Measurements from ENCODE around the gene NAA10. TPM values are rescaled to one million over a fixed set of nuclear protein-coding genes. Genes with fewer than 3 reads are reported as not detected.
"Not testable (repeated sequence)": the region's sequence is repeated elsewhere in the genome, so short reads cannot be mapped to it uniquely, and the experiment has no call there.

The NAA10 gene
- total RNA-seq, result 10 to 100 TPM; 29.9 to 57.2 (median 47.4) TPM

DNA sequence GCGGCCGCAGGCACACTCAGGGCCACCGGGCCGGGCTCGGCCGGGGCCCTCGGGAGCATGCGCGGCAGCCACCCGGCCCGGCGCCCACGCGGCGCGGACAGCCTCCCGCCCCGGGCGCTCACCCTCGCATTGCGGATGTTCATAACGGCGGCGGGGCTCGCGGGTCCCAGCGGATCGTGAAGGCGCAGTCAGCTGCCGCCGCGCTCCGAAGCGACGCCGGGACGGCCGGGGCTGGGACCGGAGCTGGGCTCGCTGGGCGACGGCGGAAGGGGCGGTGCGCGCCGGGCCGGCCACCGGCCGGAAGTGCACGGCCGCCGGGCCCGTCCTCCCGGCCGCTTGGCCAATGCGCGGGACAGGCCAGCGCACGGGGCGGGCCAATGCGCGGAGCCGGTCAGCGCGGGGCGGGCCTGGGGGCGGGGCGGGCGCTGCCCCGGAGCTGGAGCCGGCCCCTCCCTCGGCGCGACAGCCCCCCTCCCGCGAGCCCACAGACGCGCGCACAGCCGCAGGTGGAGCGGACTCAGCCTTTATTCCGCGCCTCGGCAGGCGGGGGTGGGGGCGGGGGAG, at the start of gene NAA10:
Gene NAA10, minus strand, starts transcription at position 276 of the 564 bp plus-strand sequence. Its CDS starts 133 bp downstream, at position 143.
- H3K27ac ChIP-seq, result peak within 1 kb of the TSS; percentile 68 to 87 (median 72)
- TF ChIP-seq POLR2A (IDR thresholded peaks at IDR 0.05) (no peak), EP300 (IDR thresholded peaks at IDR 0.05; ENCODE audit: low read depth) (no peak), POLR2AphosphoS5 (IDR thresholded peaks at IDR 0.05) (peak in 2 of 3 donors; percentile 15 to 49)
- TF ChIP-seq, protein P1, sequence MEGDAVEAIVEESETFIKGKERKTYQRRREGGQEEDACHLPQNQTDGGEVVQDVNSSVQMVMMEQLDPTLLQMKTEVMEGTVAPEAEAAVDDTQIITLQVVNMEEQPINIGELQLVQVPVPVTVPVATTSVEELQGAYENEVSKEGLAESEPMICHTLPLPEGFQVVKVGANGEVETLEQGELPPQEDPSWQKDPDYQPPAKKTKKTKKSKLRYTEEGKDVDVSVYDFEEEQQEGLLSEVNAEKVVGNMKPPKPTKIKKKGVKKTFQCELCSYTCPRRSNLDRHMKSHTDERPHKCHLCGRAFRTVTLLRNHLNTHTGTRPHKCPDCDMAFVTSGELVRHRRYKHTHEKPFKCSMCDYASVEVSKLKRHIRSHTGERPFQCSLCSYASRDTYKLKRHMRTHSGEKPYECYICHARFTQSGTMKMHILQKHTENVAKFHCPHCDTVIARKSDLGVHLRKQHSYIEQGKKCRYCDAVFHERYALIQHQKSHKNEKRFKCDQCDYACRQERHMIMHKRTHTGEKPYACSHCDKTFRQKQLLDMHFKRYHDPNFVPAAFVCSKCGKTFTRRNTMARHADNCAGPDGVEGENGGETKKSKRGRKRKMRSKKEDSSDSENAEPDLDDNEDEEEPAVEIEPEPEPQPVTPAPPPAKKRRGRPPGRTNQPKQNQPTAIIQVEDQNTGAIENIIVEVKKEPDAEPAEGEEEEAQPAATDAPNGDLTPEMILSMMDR (IDR thresholded peaks at IDR 0.05), result no peak
- WGBS, 2 donors (ENCODE audit: low coverage in 1 of 2), result 52% methylated on average over 29 of the region's 87 CpGs; no CpG with 5 or more reads in 1 of the 2 donors
- H3K4me1 ChIP-seq, result peaks cover 3 to 15% (median 9%) of the 10 kb centered on the region in 4 donors
- peak; percentile 81 for DNase-seq
- in situ Hi-C loops (cut with MboI; ENCODE audit: low pct_ligation_motif_present in 1 of 4, low pct_unique_long_range_greater_than_20kb in 1 of 4, low sequenced_read_pairs in 3 of 4), result loop anchor here in 1 of 4 donors (25.0 kb wide), 2 partner anchors 148 to 973 kb away; partner anchors contain the start of genes IDH3G, SRPK3 and SSR4
- no peaks in the 10 kb centered on the region for H3K27me3 ChIP-seq
- H3K36me3 ChIP-seq, result no peaks in the 10 kb centered on the region
- H3K4me3 ChIP-seq, result peak within 1 kb of the TSS; percentile 50 to 88 (median 75)
- intact Hi-C loops (cut with DNase I; ENCODE audit: low total_unique reads), result no loop called here
- no peaks in the 10 kb centered on the region for H3K9me3 ChIP-seq

- 90% methylated on average over 12 of the region's 12 CpGs; no CpG with 5 or more reads in 1 of the 2 donors for WGBS, 2 donors (ENCODE audit: low coverage in 1 of 2)
Measured at GRCh38 chrX:153983321-153983801, 48.5 kb upstream of the NAA10 start.

DNA sequence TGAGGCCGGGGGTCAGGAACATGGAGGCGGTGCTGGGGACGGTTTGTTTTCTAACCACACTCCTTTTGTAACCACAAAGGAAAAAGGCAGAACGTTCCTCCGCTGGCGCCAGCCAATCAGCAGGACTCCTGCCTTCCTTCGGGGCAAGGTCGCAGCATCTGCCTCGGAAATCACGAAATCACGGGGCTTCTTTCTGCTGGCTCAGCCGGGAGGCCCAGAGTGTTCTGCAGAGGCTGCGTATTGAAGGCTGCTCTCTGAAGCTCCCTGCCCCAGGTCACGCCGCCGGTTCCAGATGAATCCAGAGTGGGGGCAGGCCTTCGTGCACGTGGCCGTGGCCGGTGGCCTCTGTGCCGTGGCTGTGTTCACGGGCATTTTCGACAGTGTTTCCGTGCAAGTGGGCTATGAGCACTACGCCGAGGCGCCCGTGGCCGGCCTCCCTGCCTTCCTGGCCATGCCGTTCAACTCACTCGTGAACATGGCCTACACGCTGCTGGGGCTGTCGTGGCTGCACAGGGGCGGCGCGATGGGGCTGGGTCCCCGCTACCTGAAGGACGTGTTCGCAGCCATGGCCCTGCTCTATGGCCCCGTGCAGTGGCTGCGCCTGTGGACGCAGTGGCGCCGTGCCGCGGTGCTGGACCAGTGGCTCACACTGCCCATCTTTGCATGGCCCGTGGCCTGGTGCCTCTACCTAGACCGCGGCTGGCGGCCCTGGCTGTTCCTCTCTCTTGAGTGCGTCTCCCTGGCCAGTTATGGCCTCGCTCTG, 47.1 kb upstream of the NAA10 start:
- intact Hi-C loops (cut with DNase I; ENCODE audit: low total_unique reads), result no loop called here
- in situ Hi-C loops (cut with MboI; ENCODE audit: low pct_ligation_motif_present in 1 of 4, low pct_unique_long_range_greater_than_20kb in 1 of 4, low sequenced_read_pairs in 3 of 4), result no loop called here
- Histone ChIP-seq H3K4me1 (peaks cover 0 to 16% (median 10%) of the 10 kb centered on the region in 4 donors), H3K4me3 (no peak overlapping the region), H3K9me3 (no peaks in the 10 kb centered on the region), H3K36me3 (no peaks in the 10 kb centered on the region), H3K27ac (peak overlapping the region; percentile 37 to 66 (median 55)), H3K27me3 (no peaks in the 10 kb centered on the region)
- DNase-seq, result peak; percentile 62
- TF ChIP-seq POLR2AphosphoS5 (IDR thresholded peaks at IDR 0.05), result no peak
- WGBS, 2 donors (ENCODE audit: low coverage in 1 of 2), result 81% methylated on average over 51 of the region's 52 CpGs; no CpG with 5 or more reads in 1 of the 2 donors

More at GRCh38 chrX:153983321-153983801, 48.5 kb upstream of the NAA10 start:
- H3K9me3 ChIP-seq, result no peaks in the 10 kb centered on the region
- H3K27ac ChIP-seq, result peak overlapping the region in 1 of 4 donors; percentile 25
- no peak for DNase-seq
- H3K27me3 ChIP-seq, result no peaks in the 10 kb centered on the region
- H3K4me1 ChIP-seq, result peaks cover 0 to 16% (median 10%) of the 10 kb centered on the region in 4 donors
- TF ChIP-seq EP300 (IDR thresholded peaks at IDR 0.05; ENCODE audit: low read depth) (no peak), POLR2AphosphoS5 (IDR thresholded peaks at IDR 0.05) (no peak)
- TF ChIP-seq, protein P1 (IDR thresholded peaks at IDR 0.05), result no peak
- H3K36me3 ChIP-seq, result no peaks in the 10 kb centered on the region
- H3K4me3 ChIP-seq, result no peak overlapping the region
- in situ Hi-C loops (cut with MboI; ENCODE audit: low pct_ligation_motif_present in 1 of 4, low pct_unique_long_range_greater_than_20kb in 1 of 4, low sequenced_read_pairs in 3 of 4), result no loop called here
- intact Hi-C loops (cut with DNase I; ENCODE audit: low total_unique reads), result no loop called here

DNA sequence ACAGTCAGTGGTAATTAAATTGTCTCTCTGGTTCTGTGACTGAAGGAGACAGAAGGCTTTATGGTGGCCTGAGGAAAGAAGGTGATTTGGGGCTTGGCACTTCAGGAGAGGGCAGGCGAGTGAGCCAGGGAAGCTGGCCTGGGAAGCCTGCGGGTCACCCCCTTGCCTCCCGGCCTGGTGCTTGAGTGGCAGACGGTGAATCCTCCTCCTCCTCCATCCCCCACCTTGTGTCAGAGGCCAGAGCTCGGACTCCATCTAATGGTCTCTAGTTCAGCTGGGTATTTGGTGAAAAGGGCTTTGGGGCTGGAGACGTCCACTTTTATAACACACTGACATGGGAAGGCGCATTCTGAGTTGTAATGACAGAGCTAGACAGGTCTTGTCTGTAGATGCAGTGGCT, 46.4 kb upstream of the NAA10 start:
- Histone ChIP-seq H3K4me3 (no peak overlapping the region), H3K36me3 (no peaks in the 10 kb centered on the region), H3K4me1 (peaks cover 0 to 14% (median 9%) of the 10 kb centered on the region in 4 donors), H3K27me3 (no peaks in the 10 kb centered on the region), H3K9me3 (no peaks in the 10 kb centered on the region), H3K27ac (peak overlapping the region; percentile 28 to 66 (median 55))
- intact Hi-C loops (cut with DNase I; ENCODE audit: low total_unique reads) (no loop called here), in situ Hi-C loops (cut with MboI; ENCODE audit: low pct_ligation_motif_present in 1 of 4, low pct_unique_long_range_greater_than_20kb in 1 of 4, low sequenced_read_pairs in 3 of 4) (no loop called here)
- DNase-seq, result no peak
- TF ChIP-seq, protein P1 (IDR thresholded peaks at IDR 0.05), result no peak
- no peak for TF ChIP-seq POLR2A (IDR thresholded peaks at IDR 0.05)
- TF ChIP-seq EP300 (IDR thresholded peaks at IDR 0.05; ENCODE audit: low read depth), result no peak
- TF ChIP-seq POLR2AphosphoS5 (IDR thresholded peaks at IDR 0.05), result no peak
- WGBS, 2 donors (ENCODE audit: low coverage in 1 of 2), result 76% methylated on average over 7 of the region's 7 CpGs; no CpG with 5 or more reads in 1 of the 2 donors

DNA sequence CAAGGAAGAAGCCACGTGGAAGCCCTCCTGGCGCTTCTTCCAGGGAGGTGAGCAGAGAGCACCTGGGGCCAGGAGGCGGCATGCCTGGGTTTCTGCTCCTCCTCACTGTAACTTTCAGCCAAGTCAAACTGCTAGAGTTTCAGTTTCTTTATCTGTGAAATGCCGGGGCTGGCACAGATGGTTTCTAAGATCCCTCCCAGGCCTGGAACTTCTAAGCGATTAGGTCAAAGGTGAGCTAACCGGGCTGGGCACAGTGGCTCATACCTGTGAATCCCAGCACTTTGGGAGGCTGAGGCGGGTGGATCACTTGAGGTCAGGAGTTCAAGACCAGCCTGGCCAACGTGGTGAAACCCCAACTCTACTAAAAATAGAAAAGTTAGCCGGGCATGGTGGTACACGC, 45.6 kb upstream of the NAA10 start:
- in situ Hi-C loops (cut with MboI; ENCODE audit: low pct_ligation_motif_present in 1 of 4, low pct_unique_long_range_greater_than_20kb in 1 of 4, low sequenced_read_pairs in 3 of 4); H3K4me3 ChIP-seq; H3K36me3 ChIP-seq; H3K4me1 ChIP-seq; H3K27me3 ChIP-seq; DNase-seq; H3K9me3 ChIP-seq; intact Hi-C loops (cut with DNase I; ENCODE audit: low total_unique reads): not testable (repeated sequence)
- H3K27ac ChIP-seq, result peak overlapping the region; percentile 28 to 66 (median 55)
- 60% methylated on average over 8 of the region's 10 CpGs; no CpG with 5 or more reads in 1 of the 2 donors for WGBS, 2 donors (ENCODE audit: low coverage in 1 of 2)
